ENCODE data around the gene RNF148. TPM values are rescaled to one million over a fixed set of nuclear protein-coding genes. Genes with fewer than 3 reads are reported as not detected.

The RNF148 gene
- total and polyA plus RNA-seq, 11 donors: 0.08 to 0.40 (median 0.20) TPM; not detected in 6

GRCh38 chr7:122706836-122707235 is 4.1 kb upstream of the RNF148 start:
- ATAC-seq (no peak), DNase-seq (no peak)
- WGBS, 4 donors: 62 to 69% (median 67%) methylated on average over 2 of the region's 2 CpGs
- H3K4me3 ChIP-seq: no peak overlapping the region
- no peaks in the 10 kb centered on the region for H3K36me3 ChIP-seq
- no peak overlapping the region for H3K27ac ChIP-seq
- no peaks in the 10 kb centered on the region for H3K9me3 ChIP-seq
- H3K27me3 ChIP-seq: no peaks in the 10 kb centered on the region
- no peaks in the 10 kb centered on the region for H3K4me1 ChIP-seq
- TF ChIP-seq CTCF (IDR thresholded peaks at IDR 0.05): no peak
- TF ChIP-seq POLR2A (IDR thresholded peaks at IDR 0.05): no peak
- intact Hi-C loops (cut with DNase I): no loop called here

- no peaks in the 10 kb centered on the region for H3K4me1 ChIP-seq
- no peaks in the 10 kb centered on the region for H3K27me3 ChIP-seq
- no peaks in the 10 kb centered on the region for H3K36me3 ChIP-seq
- H3K27ac ChIP-seq: no peak within 1 kb of the TSS
- TF ChIP-seq CTCF (IDR thresholded peaks at IDR 0.05) (no peak), POLR2A (IDR thresholded peaks at IDR 0.05) (no peak)
- no peak for DNase-seq
- H3K9me3 ChIP-seq: no peaks in the 10 kb centered on the region
- no peak within 1 kb of the TSS for H3K4me3 ChIP-seq
- no peak for ATAC-seq
- intact Hi-C loops (cut with DNase I): no loop called here
Observed at GRCh38 chr7:122699017-122699416, 3.7 kb downstream of the RNF148 start, which contains the start of gene RNF133. TSS of gene RNF133 (minus strand) at chr7:122699117. CDS start at chr7:122698918, 199 bp downstream.

GRCh38 chr7:122695816-122696215 is 6.9 kb downstream of the RNF148 start:
- Histone ChIP-seq H3K9me3 (no peaks in the 10 kb centered on the region), H3K36me3 (no peaks in the 10 kb centered on the region), H3K27me3 (no peaks in the 10 kb centered on the region), H3K4me3 (no peak overlapping the region), H3K27ac (no peak overlapping the region), H3K4me1 (no peaks in the 10 kb centered on the region)
- intact Hi-C loops (cut with DNase I): no loop called here
- 82 to 94% (median 87%) methylated on average over 1 of the region's 1 CpG for WGBS, 4 donors
- ATAC-seq: no peak
- no peak for TF ChIP-seq POLR2A (IDR thresholded peaks at IDR 0.05)
- DNase-seq: no peak

GRCh38 chr7:122694697-122695096 is 8.0 kb downstream of the RNF148 start:
- ATAC-seq: no peak
- no peaks in the 10 kb centered on the region for H3K36me3 ChIP-seq
- no peak for DNase-seq
- intact Hi-C loops (cut with DNase I): no loop called here
- H3K4me1 ChIP-seq: no peaks in the 10 kb centered on the region
- H3K4me3 ChIP-seq: no peak overlapping the region
- H3K9me3 ChIP-seq: no peaks in the 10 kb centered on the region
- no peak overlapping the region for H3K27ac ChIP-seq
- 84 to 94% (median 90%) methylated on average over 2 of the region's 2 CpGs for WGBS, 4 donors
- TF ChIP-seq CTCF (IDR thresholded peaks at IDR 0.05) (no peak), POLR2A (IDR thresholded peaks at IDR 0.05) (no peak)
- H3K27me3 ChIP-seq: no peaks in the 10 kb centered on the region

- Histone ChIP-seq H3K36me3 (no peaks in the 10 kb centered on the region), H3K4me1 (no peaks in the 10 kb centered on the region), H3K27ac (no peak overlapping the region), H3K9me3 (no peaks in the 10 kb centered on the region), H3K4me3 (no peak overlapping the region), H3K27me3 (no peaks in the 10 kb centered on the region)
- intact Hi-C loops (cut with DNase I): no loop called here
- ATAC-seq (no peak), DNase-seq (no peak)
- TF ChIP-seq POLR2A (IDR thresholded peaks at IDR 0.05): no peak
- TF ChIP-seq CTCF (IDR thresholded peaks at IDR 0.05): no peak
- 93 to 100% (median 96%) methylated on average over 3 of the region's 3 CpGs for WGBS, 4 donors
Observed at GRCh38 chr7:122692769-122693309, 9.9 kb downstream of the RNF148 start.
